NOMO-1 treated with dmso at 0.1 percent for 144 hours (cell line): ENCODE measurements around the gene CLCA2.

Experiments
- DNase-seq: peaks from one replicate; lab custom pipeline; 2025; ENCODE audit not compliant: unreplicated experiment; lab: John Stamatoyannopoulos, UW

The CLCA2 gene, protein sequence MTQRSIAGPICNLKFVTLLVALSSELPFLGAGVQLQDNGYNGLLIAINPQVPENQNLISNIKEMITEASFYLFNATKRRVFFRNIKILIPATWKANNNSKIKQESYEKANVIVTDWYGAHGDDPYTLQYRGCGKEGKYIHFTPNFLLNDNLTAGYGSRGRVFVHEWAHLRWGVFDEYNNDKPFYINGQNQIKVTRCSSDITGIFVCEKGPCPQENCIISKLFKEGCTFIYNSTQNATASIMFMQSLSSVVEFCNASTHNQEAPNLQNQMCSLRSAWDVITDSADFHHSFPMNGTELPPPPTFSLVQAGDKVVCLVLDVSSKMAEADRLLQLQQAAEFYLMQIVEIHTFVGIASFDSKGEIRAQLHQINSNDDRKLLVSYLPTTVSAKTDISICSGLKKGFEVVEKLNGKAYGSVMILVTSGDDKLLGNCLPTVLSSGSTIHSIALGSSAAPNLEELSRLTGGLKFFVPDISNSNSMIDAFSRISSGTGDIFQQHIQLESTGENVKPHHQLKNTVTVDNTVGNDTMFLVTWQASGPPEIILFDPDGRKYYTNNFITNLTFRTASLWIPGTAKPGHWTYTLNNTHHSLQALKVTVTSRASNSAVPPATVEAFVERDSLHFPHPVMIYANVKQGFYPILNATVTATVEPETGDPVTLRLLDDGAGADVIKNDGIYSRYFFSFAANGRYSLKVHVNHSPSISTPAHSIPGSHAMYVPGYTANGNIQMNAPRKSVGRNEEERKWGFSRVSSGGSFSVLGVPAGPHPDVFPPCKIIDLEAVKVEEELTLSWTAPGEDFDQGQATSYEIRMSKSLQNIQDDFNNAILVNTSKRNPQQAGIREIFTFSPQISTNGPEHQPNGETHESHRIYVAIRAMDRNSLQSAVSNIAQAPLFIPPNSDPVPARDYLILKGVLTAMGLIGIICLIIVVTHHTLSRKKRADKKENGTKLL

DNA sequence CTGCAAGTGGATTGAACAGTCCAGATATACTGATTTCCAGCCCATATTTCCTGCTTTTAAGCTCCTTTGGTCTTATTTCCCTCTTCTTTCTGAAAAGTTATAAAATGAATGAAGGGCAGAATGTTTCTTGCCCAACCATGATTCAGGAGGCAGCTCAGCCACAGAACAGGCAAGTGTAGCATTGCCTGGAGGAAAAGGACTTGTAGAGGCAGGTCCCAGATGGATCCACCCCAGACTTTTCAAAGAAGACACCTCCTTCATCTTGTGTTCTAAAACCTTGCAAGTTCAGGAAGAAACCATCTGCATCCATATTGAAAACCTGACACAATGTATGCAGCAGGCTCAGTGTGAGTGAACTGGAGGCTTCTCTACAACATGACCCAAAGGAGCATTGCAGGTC is at the start of gene CLCA2:
Gene CLCA2 (plus strand): TSS at position 299 of the 400 bp plus-strand sequence. CDS start 77 bp downstream, at position 376.
- DNase-seq: no peak

DNA sequence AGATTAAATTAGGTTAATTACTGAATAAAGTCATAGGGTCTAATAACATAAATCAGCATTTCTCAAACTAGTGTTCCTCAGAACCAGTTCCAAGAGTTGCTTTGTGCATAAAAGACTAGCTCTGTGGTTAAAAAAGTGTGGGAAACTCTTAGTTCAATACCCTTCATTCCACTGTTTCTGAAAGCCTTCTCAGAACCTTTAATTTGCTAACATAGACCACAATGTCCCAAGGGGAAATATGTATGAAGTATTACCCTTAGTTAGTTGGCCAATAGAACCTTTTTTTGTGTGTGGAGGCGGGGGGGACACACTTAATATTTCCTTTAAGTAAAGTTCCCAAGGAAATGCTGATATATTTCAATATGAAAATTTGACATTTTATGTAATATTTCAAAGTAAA is 48.3 kb upstream of the CLCA2 start:
- no peak for DNase-seq

DNA sequence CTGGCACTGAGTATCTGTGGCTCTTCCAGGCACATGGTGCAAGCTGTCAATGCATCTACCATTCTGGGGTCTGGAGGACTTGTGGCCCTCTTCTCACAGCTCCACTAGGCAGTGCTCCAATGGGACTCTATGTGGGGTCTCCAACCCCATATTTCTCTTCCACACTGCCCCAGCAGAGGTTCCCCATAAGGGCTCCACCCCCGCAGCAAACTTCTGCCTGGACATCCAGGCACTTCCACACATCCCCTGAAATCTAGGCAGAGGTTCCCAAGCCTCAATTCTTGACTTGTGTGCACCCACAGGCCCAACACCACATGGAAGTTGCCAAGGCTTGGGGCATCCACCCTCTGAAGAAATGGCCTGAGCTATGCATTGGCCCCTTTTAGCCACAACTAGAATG is 46.6 kb upstream of the CLCA2 start:
- no peak for DNase-seq

DNA sequence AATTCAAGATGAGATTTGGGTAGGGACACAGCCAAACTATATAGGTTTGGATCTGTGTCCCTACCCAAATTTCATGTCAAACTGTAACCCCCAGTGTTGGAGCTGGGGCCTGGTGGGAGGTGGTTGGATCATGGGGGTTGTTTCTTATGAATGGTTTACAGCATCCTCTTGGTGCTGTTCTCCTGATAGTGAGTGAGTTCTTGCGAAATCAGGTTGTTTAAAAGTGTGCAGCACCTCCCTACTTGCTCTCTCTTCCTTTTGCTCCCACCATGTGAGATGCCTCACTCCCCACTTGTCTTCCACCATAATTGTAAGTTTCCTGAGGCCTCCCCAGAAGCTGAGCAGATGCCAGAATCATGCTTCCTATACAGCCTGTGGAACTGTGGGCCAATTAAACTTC is 45.2 kb upstream of the CLCA2 start:
- no peak for DNase-seq

DNA sequence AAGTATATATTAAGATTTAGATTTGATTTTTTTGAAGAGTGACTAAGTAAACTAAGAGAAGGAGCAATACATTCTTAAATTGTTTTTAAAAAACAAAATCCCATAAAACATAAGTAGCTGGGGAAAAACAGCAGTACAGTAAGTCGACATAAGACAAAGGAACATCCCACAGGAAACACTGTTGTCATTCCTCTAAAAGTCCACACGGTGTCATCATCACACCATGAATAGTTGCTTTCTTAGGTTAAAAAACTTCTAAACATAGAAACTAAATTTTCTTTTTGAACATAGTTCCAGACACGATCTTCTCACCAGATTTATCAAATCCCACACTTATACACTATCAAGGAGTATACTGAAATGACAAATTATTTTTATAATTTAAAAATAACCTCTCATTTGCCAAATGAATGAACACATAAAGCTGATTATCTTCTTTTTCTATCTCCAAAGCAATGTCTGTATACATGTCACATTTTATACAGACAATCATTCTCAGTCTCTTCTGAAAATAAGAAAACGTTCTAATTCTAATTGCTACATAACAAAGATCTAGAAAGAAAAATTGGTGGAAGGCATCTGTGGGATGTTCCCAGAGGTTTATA is 43.6 kb upstream of the CLCA2 start:
- DNase-seq: peak; percentile 8

DNA sequence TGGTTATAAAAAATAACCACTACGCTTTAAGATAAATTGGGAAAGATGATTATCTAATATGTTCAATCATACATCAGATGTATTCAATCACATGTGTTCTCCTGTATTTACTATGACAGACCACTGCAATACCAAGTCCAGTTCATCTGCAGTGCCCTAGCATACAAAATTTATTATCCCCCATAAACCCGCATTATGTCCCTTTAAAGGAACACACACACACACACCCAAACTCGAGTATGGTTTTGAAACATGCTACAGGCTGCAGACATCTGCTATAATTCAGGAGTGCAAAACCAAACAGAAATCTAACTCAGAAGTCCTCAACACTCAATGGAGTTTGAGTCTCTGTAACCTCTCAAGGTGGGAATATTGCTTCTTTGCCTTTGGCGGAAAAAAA is 42.7 kb upstream of the CLCA2 start:
- no peak for DNase-seq

DNA sequence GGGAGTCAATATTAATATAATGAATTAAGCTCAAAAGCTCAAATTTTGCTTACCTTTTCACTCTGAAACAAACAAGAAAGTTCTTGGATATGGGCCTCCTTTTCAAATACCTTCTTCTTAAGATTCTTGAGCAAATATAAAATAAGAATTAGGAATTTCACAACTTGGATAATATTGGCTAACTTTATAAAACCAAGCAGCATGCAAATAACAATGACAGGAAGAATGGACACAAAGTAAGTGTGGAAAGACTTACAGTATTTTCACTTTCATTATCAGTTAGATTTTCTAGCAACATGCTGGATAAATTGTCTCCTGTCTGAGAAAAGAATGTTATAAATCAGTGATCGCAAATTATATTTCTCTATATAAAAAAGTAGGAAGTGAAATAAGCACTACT is 41.1 kb upstream of the CLCA2 start:
- DNase-seq: no peak

DNA sequence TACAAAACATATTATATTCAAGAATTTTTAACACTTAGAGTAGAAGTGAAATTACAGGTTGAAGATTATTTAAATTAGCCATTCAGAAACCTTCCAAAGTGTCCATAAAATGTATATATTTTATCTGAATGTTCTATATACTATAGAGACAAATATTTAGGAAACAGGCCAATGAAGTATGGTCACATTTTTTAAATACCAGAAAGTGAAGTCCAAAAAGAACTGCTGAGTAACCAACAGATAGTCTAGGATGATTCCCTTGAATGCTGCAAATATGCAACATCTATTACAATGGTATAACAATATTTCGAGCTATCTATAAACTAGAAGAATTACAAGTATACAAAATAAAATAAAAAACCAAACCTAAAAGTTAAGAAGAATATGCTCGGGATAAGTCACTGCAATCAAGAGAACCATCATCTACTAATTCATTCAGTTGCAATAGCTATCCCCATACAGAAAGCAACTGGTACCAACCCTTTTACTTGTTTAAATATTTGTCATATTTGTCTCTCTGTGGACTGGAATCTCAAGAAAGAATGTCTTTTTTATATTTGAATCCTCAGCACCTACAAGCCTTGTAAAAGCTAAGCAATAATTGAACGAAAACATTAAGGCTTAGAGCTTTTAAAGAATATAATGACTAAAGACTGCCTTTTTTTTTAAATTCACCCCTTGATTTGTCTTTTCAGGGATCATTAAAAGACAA is 35.9 kb upstream of the CLCA2 start:
- DNase-seq: no peak

DNA sequence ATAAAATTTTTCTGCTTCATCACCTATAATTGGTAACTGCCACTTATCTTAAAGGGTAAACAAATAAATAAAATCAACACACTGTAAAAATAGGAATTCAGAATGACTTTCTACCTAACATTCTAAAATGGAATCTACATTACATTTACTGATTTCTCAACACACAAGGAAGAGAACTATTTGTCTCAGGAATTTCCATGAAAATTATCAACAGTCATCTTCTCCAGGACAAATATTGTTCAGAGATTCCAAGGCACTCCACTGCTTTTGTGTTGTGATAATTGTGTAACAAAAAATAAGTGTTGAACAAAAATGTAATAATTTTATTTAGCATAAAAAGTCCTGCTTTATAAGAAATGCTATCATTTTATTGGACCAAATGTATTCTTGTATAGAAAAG is 35.2 kb upstream of the CLCA2 start:
- no peak for DNase-seq

DNA sequence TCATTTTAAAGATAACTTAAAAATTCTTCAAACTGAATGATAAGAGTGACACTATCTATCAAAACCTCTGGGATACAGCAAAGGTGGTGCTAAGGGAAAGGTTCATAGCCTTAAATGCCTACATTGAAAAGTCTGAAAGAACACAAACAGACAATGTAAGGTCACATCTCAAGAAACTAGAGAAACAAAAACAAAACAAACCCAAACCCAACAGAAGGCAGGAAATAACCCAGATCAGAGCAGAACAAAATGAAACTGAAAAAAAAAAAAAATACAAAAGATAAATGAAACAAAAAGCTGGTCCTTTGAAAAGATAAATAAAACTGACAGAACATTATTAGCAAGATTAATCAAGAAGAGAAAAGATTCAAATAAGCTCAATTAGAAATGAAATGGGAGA is 34.7 kb upstream of the CLCA2 start:
- DNase-seq: no peak

DNA sequence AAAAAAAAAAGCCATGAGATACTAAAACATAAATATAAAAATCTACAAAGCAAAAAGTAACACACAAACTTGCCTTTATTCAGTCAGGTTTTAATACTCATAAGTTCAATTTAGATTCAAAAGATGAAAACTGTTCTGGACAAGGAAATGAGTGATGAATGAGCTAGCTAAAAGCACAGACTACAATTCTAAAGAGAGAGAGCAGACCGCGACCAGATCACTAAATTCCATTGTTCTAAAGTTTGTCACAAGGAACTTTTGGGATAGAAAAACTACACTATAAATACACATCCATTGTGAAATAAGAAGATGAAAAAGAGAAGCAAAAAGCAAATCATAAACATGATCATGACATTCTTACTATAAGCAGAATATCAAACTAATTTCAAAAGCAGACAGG is 29.6 kb upstream of the CLCA2 start:
- no peak for DNase-seq

DNA sequence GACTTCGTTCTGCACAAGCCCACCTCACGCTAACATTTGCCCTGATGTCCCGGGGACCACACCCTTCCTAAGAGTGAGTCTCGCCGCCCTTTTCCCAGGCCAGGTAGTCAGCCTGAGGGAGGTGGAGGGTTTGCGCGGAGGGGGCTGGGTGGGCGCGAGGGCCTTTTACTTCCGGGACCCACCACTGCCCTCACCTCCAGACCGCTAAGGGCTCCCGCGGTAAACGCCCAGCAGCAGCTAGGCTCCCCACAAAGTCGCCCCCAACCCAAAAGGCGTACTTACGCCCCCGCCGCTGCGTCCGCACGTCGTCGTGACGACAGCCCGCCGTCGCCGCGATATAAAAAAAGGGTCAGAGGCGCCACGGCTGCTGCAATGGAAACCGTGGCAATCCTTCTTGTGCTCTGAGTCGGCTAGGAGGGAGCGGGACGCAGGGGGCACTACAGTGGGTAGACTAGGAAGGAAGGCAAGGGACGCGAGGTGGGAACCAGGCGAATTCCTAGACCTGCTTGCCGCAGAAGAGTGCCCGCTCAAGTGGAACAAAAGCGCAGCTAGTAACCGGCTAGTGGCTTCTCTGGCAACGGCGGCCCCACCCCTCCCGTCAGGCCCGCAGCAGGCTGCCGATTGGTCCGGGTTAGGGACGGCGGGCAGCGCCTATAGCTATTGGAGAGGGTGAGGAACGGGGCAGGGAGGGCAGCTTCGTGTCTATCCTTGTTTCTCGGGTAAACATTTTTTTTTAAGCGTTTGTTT is 28.0 kb upstream of the CLCA2 start, which contains the start of gene ODF2L:
Gene ODF2L (minus strand): TSS at position 573 of the 747 bp plus-strand sequence. CDS start 9,296 bp downstream, outside the sequence.
- peak; percentile 81 for DNase-seq

DNA sequence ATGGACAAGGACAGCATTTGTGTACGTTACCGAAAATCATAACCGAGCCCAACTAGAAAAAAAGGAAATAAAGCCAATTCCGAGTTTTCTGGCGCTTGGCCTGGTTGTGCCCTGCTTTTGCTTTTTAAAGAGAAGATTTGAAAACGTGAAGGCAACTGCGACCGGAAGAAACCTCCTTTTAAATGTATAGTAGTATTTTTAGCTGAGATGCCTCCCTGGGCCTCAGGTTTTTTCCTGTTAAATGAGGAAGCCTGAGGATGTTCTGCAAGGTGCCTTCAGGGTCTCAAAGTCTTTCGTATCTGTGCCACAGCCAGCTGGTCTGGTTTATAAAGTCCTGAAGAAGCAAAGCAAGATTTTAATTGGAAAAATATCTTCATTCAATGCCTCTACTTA is 27.5 kb upstream of the CLCA2 start:
- peak; percentile 24 for DNase-seq

DNA sequence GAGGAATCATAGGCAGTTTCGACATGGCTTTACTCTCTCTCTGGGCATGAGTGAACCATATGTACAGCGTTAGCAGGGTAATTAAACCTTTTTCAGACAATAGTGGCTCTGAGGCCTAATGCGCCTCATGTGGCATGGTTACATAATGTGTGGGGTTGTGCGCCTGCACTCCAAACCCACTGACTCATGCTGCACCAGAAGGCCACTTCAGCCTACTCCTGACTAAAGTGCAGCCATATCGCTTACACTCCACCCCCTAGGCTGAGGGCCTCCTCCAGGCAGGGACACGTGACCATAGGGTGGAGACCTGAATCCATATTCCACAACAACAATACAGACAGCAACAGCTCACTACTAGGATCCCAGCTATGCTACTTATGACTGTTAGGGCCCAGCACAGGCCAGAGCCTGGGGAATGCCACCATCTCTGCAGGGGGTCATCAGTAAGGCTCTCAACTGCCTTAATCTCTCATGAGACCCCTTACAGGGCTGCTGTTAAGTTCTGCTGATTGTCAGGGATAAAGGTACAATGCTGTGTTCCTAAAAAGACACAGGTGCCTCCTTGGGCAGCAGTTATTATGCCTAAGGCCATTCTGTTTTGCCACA is 14.5 kb upstream of the CLCA2 start:
- DNase-seq: peak; percentile 57

DNA sequence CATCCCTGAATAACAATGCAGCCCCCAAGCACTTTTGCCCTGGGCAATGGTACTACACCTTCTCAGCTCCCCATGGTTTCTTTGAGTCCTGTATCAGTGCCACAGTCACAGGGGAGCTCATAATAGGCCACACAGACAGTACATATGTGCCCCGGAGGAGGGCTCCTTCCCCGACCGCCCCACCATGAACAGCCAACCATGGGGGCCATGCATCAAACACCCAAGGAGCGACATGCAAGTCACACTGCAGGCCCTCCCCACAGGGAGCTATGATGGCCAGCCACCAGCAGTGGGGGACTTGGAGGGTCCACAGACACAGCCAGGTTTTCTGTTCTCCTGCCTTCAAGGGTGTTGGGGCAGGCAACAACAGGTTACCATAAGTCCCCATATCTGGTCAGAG is 13.1 kb upstream of the CLCA2 start:
- DNase-seq: no peak

DNA sequence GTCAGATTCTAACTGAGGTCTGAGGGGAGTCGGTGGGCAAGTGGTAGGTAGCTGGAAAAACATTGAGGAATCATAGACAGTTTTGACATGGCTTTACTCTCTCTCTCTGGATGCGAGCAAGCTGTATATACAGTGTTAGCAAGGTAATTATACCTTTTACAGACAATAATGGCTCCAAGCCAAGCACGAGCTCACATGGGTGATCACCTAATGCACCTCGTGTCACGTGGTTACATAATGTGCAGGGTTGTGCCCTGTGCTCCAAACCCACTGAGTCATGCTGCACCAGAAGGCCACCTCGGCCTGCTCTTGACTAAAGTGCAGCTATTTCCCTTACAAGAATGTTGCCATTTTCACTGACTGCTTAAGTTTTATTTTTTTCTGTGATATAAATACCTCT is 7.6 kb upstream of the CLCA2 start:
- no peak for DNase-seq

DNA sequence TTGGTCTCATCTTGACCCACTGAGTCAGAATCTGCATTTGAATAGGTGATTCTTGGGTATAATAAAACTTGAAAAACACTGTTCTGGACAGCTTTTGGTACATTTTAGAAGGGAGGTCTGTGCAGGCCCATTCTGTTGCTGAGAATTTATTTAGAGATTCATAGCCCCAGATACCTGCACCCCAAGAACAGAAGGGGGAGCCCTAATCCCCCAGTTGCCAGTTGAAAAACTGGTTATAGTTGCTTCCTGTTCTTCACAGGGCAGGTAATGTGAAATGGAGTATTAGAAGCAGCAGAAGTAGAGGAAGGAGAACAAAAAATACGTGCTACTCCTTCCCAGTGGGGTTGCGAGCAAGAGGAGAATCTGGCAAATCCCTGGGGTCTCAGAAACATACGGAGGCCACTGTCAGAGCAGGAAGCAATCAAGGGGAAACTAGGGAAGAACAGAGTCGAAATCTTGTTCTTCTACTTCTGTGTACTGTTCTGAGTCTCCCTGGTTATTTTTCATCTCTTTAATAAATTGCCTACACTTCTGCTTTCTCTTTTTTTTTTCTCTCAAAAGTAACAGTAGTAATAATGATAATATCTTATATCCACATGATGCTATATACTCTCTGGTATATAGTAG is 4.6 kb upstream of the CLCA2 start:
- DNase-seq: peak; percentile 35

DNA sequence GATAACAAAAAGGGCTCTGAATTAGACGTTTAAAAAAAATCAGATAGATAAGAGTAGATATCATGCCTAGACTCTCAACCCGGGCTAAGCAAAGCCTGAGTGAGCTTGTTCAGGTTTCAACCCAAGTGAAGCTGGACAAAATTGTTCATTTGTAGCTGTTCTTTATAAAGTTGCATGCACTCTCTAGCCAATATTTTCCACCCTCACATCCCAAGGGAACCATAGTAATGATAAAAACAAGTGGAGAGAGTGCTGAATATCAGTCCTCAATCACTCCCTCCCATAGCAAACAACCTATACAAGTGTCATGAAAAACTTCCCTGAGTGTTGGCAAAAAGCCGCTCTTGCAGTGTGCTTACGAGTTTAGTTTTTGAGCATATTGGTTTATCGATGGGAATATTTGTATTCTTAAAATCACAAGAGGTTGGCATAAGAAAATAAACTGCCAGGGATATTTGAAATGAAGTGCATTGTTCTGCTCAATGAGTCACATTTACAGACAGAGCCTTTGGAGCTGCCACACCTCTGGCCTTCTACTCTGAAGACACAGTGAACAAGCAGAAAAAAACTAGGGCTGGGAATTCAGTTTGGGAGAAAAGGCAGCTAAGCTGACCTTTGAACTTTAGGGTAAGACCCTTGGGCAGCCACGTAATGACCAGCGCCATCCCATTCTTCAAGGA is 2.2 kb upstream of the CLCA2 start:
- DNase-seq: no peak

DNA sequence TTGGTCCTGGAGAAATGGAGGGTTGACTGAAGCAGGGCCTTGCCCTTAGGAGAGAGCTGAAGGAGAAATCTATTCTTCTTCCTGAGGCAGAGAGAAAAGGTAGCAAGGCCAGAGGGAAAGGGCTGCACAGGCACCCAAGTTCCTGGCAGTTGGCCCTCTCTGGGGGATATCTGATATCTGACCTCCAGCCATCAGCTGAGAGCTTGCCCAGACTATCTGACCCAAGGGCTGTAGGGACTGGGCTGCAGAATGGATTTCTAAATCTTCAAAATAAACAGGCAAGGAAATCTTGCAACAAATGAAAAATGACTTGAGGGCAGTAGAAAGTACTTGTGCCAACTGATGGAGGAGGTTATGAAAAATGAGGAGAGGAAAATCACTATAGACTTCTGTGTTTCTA is 498 bp upstream of the CLCA2 start:
- DNase-seq: no peak
